HG02938 (cell line): ENCODE measurements around the gene TEX44.

Experiments
- ATAC-seq: cut with Tn5 transposase; IDR thresholded peaks from one replicate; pipeline ENCODE4 v1.9.1; 2021; ENCODE audit warnings: mild to moderate bottlenecking, moderate library complexity; ENCODE audit not compliant: unreplicated experiment

The TEX44 gene

GRCh38 chr2:231633241-231633976, 40.7 kb downstream of the TEX44 start:
- no peak for ATAC-seq

- ATAC-seq: no peak
Observed at GRCh38 chr2:231634412-231634811, 41.7 kb downstream of the TEX44 start.

- ATAC-seq: no peak
Observed at GRCh38 chr2:231634951-231635875, 42.5 kb downstream of the TEX44 start.

DNA sequence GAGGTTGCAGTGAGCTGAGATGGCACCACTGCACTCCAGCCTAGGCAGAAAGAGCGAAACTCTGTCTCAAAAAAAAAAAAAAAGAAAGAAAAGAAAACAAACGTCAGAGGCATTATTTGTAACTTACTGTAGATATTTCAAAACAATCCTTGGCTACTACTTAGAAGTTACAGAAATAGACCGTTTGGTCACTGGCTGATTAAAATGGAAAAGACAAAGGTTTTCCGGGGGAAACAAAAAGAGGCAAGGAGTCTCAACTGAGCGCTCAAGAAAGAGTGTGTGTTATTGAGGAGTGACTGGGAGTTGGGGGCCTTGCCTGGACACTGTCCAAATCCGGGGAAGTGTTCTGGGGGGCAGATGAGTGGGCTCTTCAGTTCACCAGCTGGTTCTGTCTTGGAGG, 47.6 kb downstream of the TEX44 start:
- ATAC-seq: no peak

DNA sequence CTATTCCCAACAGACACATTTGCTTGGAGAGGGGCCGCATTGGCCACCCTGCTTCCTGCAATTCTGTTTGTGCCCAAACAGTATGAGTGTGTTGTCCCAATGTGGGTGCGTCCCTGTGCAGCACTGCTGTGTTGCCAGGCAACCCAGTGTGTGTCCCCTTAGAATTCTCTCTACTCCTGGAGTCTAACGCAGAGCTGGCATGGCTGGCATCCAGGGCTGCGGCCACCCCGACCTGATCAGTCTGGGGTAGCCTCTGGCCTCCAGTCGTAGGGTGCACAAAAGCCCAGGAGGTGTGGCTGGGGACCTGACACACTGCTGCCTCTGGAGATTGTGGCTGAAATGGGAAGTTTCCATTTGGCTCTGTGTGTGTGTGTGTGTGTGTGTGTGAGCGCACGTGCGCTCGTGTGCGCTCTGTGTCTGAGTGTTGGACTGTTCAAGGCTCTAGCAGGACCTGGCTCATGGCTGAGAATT, 48.0 kb downstream of the TEX44 start:
- ATAC-seq: no peak

GRCh38 chr2:231642631-231643494, 50.2 kb downstream of the TEX44 start:
- peak; percentile 68 for ATAC-seq

- no peak for ATAC-seq
Observed at GRCh38 chr2:231643495-231643888, 50.8 kb downstream of the TEX44 start.
